ENCODE measurements around the gene SYS1.

The SYS1 gene

GRCh38 chr20:45391559-45391958 lies 28.6 kb downstream of the SYS1 start:
- no peak for DNase-seq (ENCODE audit: low read depth)

DNA sequence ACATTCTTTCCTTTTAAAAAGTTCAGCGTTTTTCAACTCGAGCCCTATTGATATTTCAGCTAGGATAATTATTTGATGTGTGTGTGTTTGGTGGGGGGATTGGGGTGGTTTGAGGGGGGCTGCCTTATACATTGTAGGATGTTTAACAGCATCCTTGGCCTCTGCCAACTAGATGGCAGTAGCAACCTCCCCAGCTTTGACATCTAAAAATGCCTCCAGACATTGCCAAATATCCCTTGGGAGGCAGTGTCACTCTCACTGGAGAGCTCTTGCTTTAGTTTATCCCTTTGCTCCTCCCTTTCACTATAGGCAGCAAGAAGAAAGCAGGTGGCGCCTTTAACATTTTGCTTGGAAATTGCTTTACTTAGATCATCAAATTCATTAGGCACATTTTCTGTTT lies 29.8 kb downstream of the SYS1 start:
- no peak for DNase-seq (ENCODE audit: low read depth)

DNA sequence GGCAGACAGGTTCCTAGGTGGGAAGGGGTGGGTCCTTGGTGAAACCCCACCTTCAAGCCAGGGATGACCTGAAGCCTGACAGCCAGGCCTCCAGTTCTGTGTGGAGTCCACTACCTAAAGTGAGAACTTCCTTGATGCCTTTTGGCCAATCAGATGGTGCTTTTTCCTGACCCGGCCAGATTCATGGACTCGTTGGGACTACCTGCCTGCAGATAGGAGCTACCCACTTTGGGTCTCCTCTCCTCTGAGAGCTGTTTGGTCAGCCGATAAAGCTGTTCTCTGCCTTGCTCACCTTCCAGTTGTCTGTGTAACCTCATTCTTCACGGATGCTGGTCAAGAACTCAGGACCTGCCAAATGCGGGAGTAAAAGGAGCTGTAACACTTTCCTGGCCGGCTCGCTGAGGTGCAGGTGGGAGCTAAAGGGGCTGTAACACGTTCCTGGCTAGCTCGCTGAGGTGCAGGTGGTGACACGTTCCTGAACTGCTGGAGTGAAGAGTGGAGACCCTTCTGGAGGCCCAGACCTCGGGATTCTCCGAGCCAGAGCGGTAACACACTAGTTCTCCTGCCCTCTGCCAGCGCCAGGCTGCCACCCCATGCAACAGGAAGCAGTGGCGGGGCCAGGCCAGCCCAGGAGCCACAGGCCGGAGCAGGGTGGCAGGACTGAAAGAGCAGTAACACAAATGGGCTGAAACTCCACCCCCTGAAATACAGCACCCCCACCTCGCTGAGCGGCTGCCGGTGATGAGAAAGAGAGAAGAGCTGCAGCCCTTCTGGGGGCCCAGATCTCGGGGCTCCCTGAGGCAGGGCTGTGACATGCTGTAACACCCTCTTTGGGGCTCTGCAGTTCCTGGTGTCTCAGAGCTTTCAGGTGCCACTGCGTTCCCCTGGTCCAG lies 31.5 kb downstream of the SYS1 start:
- DNase-seq (ENCODE audit: low read depth) = no peak

- DNase-seq (ENCODE audit: low read depth) = no peak
Observed at GRCh38 chr20:45395114-45395415, 32.1 kb downstream of the SYS1 start.

- DNase-seq (ENCODE audit: low read depth) = no peak
Observed at GRCh38 chr20:45399018-45399417, 36.1 kb downstream of the SYS1 start.

DNA sequence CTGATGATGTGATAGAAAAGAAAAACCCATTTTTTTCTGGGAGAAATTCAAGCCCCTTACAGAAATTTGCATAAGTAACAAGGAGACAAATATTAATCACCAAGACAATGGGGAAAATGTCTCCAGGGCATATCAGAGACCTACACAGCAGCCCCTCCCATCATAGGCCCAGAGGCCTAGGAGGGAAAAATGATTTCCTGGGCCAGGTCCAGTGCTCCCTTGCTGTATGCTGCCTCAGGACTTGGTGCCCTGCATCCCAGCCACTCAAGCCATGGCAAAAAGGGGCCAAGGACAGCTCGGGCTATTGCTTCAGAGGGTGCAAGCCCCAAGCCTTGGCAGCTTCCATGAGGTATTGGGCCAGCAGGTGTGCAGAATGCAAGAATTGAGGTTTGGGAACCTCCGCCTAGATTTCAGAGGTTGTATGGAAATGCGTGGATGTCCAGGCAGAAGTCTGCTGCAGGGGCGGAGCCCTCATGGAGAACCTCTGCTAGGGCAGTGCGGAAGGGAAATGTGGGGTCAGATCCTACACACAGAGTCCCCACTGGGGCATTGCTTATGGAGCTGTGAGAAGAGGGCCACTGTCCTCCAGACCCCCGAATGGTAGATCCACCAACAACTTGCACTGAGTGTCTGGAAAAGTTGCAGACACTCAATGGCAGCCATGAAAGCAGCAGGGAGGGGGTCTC lies 37.5 kb downstream of the SYS1 start:
- DNase-seq (ENCODE audit: low read depth) = no peak

DNA sequence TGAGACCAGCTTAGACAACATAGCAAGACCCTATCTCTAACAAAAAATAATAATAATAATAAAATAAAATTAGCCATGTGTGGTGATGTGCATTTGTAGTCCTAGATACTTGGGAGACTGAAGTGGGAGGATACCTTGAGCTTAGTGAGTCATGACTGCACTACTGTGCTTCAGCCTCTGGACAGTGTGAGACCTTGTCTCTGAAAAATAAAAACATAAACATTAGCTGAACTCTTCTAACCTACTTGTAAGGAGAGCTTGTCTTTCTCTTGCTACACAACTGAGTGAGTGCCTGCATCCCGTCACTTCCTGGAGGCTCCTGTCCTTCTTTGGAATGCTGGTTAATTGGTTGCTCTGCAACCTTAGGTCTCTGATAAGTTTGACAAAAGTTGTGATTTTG lies 40.0 kb downstream of the SYS1 start:
- DNase-seq (ENCODE audit: low read depth) = no peak

DNA sequence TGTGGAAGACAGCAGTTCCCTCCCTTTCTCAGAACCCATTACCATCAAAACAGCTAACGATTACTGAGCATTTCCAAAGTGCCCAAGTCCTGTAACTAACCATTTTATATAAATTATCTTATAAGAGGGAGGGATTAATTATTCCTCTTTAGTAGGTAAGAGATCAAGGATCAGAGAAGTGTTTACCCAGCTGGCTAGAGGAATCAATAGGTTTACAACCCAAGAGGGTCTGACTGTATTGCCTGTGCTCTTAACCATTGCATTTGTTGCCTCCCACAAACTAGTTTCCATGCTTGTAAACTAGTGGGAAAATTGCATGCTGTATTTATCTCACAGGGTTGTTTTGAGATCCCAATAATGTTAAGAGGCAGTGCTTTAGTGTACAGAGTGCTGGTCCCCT lies 41.5 kb downstream of the SYS1 start:
- no peak for DNase-seq (ENCODE audit: low read depth)

- DNase-seq (ENCODE audit: low read depth) = no peak
Observed at GRCh38 chr20:45405571-45406259, 42.8 kb downstream of the SYS1 start.

DNA sequence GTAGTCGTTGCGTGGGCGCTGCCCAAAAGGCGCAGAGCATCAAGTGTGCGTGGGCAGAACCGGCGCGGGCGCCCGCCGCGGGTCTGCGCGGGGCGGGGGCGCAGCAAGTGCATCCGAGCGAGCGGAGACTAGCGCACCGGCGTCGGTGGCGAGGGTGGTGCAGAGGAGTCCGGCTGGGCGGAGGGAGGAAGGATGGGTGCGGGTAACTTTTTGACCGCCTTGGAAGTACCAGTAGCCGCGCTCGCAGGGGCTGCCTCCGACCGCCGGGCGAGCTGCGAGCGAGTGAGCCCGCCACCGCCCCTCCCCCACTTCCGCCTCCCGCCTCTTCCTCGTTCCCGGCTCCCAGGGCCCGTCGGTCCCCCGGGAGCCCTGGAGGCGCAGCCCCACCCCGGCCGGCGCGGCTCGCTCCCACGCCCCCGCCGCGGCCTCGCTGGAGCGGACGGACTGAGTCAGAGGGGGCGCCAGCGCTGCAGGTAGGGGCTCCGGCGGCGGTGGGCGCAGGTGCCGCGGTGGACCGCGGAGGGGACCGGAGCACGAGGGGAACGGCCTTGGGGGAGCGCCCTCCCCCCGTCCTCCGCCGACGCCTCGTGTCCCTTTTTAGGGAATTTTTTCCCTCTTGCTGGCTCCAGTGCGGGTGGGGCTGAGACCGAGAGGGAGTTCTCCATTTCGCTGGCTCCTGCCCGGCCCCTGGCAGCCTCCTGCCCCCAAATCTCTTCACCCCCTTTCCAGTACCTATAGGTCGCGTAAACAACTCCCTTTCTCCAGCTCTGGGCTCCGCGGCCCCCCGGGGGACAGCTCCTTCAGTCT lies 43.5 kb downstream of the SYS1 start:
- peak; percentile 20 for DNase-seq (ENCODE audit: low read depth)

DNA sequence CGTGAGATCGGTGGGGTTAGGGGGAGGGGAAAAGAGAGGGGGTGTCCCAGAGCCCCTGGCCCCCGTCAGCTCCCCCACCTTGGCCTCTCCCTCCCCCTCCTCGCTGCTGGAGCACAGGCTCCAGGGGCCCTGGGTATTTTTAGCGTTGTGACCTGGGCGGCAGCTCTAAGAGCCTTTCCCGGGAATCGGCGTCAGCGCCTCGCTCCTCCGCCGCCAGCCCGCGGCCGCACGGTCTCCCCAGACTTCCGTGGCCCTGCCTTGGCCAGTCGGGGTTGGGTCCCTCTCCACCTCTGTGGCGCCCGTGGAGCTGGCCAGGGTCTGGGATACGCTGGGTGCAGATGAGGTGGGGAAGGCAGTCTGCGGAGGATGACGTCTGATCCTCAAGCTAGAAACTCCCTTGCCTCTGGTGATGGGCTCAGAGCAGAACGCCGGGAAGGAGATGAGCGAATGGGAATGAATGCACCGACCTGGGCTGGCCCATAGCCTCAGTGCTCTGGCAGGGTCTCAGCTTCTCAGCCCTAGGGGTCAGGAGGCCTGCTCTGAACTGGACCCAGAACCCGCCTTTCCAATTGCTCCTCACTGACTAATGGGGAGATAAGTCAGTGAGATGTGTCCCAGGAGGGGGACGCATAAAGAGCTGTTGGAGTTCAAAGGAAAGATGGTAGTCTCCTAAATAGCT lies 44.2 kb downstream of the SYS1 start:
- DNase-seq (ENCODE audit: low read depth) = no peak

DNA sequence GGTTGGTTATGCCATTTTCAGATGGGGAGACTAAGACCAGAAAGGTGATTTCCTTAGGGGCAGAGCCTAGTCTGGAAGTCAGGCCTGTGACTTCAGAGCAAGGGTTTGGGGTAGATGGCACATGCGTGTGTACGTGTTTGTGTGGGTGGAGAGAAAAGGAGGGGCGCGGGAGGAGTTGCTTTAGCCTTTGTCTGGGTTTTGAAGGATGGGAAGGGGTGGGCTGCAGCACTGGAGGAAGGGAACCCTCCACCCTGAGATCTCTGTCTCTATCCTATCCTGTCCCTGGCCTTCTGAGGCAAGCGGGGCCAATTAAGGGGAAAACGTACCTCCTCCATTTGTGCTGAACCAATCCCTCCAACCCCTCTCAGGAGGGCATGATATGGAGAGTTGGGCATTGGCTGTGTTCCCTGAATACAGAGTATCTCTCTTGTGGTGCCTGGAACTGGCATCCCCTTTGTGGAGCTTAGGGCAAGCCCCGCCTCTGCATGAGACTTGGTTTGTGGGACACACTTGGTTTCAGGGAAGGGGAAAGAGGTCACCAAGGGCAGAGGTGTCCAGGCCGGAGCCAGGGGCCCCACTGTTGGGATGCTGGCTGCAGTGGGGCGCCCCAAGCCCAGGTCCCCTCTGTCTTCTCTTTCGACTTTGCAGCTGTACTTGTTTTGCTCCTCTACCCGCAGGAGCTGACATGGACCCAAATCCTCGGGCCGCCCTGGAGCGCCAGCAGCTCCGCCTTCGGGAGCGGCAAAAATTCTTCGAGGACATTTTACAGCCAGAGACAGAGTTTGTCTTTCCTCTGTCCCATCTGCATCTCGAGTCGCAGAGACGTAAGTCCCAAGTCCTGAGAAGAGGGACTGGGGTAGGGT lies 45.1 kb downstream of the SYS1 start, which contains the start of gene DBNDD2:
Gene DBNDD2, plus strand, starts transcription at position 507 of the 863 bp plus-strand sequence. Its CDS starts 179 bp downstream, at position 686.
- no peak for DNase-seq (ENCODE audit: low read depth)

GRCh38 chr20:45408646-45409213 lies 45.8 kb downstream of the SYS1 start:
- no peak for DNase-seq (ENCODE audit: low read depth)

DNA sequence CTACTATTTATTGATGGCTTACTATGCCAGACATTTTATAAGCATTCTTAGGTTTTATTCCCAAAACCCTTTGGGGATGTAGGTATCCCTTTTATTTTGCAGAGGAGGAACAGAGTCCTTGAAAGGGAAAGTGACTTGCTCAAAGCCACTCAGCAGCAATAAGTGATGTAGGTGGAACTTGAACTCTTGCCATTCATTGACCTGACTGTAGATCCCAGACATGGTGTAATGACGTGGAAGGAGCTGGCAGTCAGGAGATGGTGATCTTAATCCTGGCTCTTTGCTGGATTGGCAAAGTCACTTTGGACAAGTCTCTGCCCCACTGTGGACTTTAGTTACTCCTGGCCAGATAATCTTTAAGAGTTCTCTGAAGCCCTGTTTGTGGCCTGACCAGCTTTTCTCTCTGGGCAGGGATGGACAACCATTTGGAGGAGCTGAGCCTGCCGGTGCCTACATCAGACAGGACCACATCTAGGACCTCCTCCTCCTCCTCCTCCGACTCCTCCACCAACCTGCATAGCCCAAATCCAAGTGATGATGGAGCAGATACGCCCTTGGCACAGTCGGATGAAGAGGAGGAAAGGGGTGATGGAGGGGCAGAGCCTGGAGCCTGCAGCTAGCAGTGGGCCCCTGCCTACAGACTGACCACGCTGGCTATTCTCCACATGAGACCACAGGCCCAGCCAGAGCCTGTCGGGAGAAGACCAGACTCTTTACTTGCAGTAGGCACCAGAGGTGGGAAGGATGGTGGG lies 46.7 kb downstream of the SYS1 start:
- DNase-seq (ENCODE audit: low read depth) = no peak

- DNase-seq (ENCODE audit: low read depth) = no peak
Observed at GRCh38 chr20:45410887-45411286, 47.9 kb downstream of the SYS1 start.

DNA sequence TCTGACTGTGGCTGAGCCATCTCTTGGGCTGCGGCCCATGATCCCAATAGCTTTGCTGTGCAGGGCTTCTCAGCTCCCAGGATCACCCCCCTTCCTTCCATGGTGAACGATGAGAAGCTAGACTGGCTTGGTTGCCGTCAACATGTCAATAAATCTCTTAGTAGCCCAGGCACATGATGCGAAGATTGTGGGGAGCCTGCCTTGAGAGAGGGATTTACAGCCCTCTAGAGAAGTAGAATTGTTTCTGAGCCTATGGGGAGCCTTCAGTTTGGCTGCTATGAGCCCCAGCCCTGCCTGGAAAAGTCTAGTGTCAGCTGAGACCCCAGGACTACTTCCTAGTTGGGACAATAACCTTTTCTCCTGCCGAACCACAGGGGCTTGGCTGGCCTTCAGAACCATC lies 49.7 kb downstream of the SYS1 start:
- no peak for DNase-seq (ENCODE audit: low read depth)

- no peak for DNase-seq (ENCODE audit: low read depth)
Observed at GRCh38 chr20:45413479-45413878, 50.5 kb downstream of the SYS1 start.

DNA sequence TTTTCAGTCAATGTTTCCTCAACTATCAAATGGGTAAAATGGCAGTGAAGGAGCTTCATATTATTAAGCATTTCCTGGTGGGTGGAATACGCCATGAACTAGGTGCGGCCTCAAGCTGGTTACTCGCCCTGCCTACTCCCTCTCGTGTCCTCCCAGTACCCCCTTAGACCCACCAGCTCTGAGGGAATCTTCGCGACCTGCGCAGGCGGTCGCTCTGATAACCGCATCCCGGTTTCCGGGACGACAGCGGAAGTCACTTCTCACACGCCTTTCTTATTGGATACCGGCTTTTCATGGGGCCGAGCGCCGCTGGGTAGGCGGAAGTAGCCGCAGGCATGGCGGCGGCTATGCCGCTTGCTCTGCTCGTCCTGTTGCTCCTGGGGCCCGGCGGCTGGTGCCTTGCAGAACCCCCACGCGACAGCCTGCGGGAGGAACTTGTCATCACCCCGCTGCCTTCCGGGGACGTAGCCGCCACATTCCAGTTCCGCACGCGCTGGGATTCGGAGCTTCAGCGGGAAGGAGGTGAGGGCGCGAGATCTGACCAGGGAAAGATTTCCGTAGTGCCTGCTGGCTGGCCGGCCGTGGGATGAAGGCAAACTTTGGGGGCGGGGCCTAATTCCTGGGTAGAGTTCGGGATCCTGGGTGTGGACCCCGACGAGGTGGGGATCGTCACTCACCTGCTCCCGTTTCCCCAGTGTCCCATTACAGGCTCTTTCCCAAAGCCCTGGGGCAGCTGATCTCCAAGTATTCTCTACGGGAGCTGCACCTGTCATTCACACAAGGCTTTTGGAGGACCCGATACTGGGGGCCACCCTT lies 53.1 kb downstream of the SYS1 start, which contains the start of gene PIGT:
Gene PIGT, plus strand, starts transcription at position 320 of the 816 bp plus-strand sequence. Its CDS starts 16 bp downstream, at position 336.
- DNase-seq (ENCODE audit: low read depth) = peak; percentile 67

All from stimulated activated CD8-positive, alpha-beta memory T cell treated with anti-CD3 and anti-CD28 coated beads, Interleukin-15, amount 100 ng/mL, for 24 hours (primary cell).